HG03354 (cell line): ENCODE results near the gene GNPTAB.
"Not testable (repeated sequence)": the region's sequence is repeated elsewhere in the genome, so short reads cannot be mapped to it uniquely, and the experiment has no call there.

Source experiments
- ATAC-seq: cut with Tn5 transposase; IDR thresholded peaks from one replicate; pipeline ENCODE4 v1.9.1; 2021; ENCODE audit warnings: mild to moderate bottlenecking; ENCODE audit not compliant: unreplicated experiment, poor library complexity, severe bottlenecking

The GNPTAB gene

DNA sequence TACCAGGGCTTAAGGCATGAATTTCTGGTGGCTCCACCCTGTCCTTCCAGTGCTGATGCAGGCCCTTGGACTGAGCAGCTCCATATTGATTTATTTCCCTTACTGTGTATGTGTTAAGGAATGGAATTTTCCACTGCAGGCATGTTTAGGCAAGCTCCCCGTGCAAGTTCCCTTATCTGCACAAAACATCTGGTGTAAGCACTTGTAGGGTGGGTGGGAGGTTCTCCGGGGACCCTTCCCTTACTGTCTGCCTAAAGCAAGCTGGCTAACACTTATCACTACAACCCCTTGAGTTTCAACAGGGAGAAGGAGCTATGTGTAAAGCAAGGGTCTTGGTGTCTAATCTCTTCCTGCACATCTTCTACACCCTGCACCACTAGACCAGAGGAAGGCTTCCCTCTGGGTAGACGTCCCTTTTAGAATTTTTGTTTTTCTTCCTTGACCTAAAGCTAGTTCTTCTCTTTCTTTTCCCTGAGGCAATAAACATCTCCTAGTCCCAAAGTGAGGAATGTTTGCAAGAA, 24.7 kb upstream of the GNPTAB start:
- ATAC-seq: no peak

DNA sequence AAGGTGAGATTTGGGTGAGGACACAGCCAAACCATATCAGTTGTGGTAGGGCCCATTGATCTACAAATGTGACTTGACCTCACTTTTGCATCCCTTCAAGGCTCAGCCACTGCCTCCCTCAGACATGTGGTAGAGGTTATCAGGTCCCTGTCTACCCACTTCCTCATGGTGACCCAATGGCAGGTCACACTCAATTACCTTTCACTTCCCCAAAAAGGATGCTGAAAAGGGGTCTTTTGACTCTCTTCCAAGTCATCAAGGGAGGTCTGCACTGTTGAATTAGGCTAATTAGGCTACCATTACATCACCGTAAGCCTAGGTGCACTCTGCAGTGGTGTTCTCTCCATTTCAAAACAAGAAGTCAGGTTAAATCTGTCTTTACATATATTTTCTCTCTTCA, 24.0 kb upstream of the GNPTAB start:
- ATAC-seq: peak; percentile 64

DNA sequence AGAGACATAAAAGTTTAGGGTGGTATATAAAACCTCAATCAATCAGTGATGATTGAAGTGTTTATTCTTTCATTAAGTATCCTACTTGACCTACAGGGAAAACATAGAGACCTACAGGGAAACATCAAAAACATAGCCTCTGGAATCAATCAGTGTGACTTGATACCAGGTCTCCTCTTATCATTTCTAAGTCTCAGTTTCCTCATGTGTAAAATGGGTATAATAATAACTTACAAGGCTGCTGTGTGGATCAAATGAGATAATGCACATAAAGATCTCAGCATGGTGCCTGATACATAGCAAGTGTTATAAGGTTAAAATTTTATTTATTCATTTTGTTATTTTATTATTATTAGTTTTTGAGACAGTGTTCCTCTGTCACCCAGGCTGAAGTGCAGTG, 22.2 kb upstream of the GNPTAB start:
- no peak for ATAC-seq

DNA sequence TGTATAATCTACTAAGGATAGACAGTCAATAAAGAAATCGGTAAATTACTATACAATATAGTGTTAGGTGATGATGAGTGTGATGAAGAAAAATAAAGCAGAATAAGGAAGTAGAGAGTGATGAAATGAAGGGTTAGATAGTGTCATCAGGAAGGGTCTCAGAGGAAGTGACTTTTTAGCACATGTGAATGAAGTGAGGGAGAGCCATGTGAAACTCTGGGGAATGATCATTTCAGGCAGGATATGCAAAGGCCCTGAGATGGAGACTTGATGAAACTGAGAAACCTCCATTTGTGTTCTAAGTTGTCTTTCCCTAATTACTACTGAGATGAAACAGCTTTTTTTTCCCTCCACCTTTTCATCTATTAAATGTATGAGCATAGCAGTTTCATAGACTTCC, 19.4 kb upstream of the GNPTAB start:
- ATAC-seq: no peak

DNA sequence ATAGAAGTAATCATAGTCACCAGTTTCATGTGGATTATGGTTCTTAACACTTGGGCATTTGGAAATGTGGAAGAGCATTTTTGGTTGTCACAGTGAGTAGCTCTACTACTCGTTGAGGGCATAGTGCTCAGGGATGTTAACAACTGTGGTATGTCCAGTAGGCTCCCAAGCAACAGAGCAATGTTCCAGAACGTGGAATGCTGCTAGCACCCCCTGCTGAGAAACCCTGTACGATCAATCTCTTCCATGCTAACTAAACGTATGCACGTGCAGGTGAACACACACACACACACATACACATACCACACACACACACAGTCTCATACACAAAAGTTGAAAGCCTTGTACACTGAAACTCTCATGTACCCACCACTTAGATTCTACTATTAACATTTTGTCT, 16.6 kb upstream of the GNPTAB start:
- ATAC-seq: no peak

DNA sequence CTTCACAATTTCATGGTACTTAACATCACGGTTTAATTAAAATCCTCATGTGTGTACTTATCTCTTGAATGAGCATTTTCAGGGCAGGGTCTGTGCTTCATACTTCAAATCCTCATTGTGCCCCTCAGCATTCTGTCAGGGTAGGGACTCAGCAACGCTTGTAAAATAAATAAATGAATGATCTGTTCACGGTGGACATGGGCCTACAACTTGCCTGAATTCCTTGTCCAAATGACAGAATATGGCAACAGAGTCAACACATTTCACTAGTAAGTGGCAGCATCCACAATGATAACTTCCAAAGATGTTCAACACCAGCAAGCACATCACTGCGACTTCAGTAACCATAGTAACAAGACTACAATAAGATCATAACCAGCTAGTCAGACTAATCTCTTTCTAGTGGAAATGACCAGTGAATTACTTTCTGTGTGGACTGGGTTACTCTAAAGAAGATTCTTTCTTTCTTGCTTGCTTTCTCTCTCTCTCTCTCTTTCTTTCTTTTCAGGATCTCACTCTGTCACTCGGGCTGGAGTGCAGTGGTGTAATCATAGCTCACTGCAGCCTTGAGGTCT, 14.5 kb upstream of the GNPTAB start:
- ATAC-seq: no peak

DNA sequence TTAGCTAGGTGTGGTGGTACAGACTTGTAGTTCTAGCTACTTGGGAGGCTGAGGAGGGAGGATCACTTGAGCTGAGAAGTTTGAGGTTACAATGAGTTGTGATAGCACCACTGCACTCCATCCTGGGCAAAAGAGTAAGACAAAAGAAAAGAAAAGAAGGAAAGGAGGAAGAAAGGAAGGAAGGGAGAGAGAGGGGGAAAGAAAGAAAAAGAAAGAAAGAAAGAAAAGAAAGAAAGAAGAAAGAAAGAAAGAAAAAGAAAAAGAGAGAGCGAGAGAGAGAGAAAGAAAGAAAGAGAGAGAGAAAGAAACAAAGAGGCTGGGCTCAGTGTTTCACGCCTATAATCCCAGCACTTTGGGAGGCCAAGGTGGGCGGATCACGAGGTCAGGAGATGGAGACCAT, 10.3 kb upstream of the GNPTAB start:
- ATAC-seq: no peak

DNA sequence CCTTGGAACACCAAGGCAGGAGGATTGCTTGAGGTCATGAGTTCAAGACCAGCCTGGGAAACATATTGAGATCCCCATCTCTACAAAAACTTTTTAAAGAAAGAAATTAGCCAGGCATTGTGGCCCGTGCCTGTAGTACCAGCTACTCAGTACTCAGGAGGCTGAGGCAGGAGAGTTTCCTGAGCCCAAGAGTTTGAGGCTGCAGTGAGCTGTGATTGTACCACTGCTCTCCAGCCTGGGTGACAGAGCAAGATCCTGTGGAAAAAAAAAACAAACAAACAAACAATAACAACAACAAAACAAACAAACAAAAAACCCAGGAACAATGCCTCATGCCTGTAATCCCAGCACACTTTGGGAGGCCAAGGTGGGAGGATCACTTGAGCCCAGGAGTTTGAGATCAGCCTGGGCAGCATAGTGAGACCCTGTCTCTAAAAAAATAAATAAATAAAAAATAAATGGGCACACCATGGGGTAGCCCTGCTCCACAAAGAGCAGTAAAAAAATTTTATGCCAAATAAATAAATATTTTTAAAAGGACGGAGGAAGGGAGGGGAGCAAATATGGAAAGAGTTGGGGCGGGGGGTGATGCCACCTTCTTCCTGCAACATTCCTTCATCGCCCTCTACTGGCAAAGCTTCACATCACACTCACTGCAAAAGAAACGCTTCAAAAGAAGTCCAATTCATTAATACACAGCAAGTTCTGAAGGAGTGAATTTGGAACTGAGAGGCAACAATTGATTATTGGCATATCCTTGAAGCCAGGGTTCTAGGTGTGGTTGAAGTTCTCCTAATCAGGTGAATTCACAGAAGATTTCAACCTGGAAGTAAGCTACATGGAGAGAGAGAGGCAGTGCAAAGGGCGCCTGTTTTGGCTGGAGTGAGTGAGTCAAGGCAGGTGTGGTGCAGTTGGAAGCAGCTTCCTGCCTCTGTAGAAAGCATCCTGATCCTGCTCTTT, 8.8 kb upstream of the GNPTAB start:
- ATAC-seq: peak; percentile 61

DNA sequence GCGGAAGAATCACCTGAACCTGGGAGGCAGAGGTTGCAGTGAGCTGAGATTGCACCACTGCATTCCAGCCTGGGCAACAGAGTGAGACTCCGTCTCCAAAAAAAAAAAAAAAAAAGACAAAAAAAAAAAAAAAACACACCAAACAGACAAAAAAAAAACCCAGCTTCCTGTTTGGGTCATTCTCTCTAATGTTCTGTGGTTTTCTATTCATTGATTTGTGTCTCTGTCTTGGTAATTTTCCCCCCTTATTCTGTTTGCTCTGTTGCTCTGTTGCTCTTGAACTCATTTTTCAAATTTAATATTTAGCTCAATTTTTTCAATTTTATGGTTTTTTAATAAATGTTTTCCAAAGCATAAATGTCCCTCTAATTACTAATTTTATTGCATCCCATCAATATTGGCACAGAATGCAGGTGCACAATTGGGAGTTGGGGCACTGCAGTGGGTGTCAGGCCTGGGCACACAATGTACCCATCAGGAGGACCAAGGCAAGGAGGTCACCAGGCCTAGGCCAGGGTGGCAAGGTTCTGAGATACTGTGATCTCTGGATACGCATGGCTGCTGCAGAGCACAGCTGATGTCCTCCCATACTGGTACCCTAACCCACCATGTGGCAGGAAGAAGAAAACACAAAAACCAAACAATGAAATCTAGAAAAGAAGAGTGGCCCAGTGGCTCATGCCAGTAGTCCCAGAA, 8.0 kb upstream of the GNPTAB start:
- ATAC-seq: peak; percentile 60

DNA sequence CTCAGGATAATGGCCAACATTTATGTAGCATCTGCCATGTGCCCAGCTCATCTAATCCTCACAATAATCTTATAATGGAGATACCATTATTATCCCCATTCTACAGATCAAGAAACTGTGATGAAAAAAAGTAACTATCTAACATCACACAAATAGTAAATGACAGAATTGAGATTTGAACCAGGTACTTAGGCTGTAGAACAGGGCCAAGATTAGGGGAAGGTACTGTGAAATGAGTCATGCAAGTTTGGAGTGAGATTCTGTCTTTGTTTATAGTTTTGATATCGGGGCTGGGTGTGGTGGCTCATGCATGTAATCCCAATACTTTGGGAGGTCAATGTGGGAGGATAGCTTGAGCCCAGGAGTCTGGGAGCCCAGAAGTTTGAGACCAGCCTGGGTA, 1.3 kb upstream of the GNPTAB start:
- ATAC-seq: no peak

DNA sequence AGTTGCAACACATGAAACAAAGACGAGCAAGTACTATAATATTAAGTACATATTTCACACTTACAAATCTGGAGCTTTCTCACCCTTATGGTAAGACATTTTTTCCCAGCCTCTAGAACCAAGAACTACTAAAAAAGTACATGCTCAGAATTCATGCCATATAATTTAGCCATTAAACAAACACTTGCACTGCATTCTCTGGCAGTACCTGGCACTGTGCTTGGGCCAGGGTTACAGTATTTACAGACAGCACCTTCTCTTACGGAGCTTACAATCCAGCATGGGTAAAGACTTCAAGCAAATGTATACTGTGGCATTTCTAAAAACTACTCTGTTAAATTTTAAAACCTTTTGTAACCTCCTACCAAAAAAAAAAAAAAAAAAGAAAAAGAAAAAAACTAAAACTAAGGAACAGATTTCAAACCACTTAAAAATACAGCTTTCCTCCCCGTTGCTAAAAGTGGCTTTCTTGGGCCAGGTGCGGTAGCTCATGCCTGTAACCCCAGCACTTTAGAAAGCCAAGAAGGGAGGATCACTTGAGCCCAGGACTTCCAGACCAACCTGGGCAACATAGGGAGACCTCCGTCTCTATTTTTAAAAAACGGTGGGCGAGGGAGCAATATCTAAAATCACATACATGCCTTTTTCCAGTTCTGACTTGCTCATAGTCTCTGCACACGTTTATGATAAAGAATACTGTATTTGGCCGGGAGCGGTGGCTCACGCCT, 956 bp downstream of the GNPTAB start:
- ATAC-seq: no peak

DNA sequence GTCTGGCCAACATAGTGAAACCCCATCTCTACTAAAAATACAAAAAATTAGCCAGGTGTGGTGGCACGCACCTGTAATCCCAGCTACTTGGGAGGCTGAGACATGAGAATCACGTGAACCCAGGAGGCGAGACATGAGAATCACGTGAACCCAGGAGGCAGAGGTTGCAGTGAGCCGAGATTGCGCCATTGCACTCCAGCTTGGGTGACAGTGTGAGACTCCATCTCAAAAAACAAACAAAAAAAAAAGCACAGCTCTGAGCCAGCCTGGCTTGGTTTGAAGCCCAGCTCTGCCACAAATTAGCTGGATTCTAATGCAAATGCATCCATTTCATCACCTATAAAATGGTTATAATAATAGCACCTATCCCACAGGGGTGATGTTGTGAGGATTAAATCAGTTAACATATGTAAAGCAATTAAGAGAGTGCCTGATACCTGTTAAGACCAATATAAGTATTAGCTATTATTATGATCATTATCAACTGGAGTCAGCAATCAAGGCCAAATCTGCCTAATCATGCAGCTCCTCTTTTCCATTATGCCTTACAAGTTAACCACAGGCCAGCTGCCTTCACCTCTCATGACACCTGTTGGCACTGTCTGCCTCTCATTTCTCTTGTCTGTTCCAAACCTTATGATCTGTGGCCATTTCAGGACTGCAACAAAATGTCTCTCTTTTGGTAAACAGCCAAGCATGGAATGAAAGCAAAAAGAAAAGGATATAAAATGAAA, 2.1 kb downstream of the GNPTAB start:
- ATAC-seq: no peak

DNA sequence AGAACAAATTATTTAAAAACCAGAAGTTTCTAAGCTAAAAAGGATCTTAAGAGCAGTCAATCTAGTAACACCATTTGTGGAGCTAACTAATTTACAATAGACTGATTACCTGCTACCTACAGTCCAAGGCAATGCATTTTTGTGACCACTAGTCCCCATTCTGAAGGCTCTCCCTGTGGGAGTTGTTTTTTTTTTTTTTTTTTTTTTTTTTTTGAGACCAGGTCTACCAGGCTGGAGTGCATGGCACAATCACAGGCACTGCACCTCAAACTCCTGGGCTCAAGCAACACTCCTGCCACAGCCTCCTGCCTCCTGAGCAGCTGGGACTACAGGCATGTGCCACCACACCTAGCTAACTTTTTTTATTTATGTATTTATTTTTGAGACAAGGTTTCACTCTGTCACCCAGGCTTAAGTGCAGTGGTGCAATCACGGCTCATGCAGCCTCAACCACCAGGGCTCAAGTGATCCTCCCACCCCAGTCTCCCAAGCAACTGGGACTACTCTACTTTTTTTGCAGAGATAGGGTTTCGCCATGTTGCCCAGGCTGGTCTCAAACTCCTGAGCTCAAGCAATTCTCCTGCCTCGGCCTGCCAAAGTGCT, 3.9 kb downstream of the GNPTAB start:
- ATAC-seq: no peak

DNA sequence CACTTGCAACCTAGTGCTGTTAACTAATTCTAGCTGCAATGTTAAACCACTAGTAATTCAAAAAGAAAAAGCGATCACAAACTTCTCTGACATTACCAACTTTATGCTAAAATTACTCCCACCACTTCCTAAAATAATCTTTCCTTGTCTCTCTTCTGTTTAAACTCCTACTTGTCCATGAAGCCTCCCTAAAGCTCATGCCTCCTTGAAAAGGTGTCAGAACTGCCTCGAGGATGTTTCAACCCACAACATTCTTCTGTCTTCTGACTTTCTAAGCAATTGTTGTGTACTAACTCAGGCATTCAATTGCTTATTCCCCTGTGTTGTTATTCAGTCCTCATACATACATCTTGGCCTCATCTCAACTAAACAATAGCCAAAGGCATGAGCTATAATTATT, 5.9 kb downstream of the GNPTAB start:
- no peak for ATAC-seq

DNA sequence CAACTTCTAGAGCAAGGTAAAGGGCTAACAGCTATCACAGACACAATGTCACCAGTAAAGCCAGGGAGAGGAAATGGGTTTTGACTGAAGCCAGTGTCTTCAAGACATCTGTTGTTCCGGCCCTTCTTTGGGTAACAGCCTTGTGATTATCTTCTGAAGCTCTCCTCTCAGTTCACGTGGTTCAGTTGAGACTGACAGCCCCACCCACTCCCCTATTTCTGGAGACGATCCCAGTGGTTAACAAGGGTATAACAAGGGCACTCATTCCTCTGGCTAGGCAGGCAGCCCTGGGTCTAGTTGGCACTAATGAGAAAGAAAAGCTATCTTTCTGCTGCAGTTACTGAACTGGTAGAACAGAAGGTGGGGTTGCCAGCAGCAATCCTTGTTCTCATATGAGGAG, 6.9 kb downstream of the GNPTAB start:
- ATAC-seq: peak; percentile 93

DNA sequence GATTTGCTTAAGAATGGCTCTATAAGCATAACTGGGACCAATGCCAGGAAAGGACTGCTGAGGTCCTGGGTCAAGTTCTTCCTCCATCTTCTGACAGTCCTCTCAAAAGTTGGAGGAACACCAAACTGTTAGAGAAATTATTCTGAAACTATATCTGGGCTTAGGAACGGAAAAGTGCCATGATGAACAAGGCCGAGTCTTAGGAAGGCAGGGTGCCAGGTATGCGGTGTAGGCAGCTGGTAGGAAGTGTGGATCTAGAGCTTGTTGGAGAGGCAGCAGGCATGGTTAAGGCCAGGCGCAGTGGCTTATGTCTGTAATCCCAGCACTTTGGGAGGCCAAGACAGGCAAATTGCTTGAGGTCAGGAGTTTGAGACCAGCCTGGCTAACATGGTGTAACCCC, 7.7 kb downstream of the GNPTAB start:
- ATAC-seq: no peak

DNA sequence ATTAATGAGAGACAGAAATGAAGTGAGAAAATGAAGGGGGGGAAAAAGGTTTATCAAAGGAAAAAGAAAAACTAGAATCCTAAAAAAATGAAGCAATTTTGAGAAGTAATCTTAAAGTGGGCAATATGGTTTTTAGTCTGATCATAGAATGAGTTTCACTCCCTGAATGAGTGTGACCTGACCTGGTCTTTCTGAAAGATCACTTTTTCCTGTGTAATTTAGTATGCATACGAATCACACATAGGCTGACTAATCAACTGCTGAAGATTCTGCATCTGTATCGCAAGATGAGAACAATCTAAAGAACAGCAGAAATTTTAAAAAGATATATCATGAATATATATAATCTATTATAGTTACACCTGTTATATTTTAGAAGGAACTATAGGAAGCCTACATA, 11.3 kb downstream of the GNPTAB start:
- peak; percentile 56 for ATAC-seq

DNA sequence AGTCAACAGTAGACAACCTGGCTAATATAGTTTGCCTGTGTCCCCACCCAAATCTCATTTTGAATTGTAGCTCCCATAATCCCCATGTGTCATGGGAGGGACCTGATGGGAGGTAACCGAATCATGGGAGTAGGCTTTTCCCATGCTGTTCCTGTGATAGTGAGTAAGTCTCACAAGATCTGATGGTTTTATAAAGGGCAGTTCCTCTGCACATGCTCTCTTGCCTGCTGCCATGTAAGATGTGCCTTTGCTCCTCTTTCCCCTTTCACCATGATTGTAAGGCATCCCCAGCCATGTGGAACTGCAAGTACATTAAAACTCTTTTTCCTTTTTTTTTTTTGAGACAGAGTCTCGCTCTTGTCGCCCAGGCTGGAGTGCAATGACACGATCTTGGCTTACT, 12.1 kb downstream of the GNPTAB start:
- not testable (repeated sequence) for ATAC-seq

DNA sequence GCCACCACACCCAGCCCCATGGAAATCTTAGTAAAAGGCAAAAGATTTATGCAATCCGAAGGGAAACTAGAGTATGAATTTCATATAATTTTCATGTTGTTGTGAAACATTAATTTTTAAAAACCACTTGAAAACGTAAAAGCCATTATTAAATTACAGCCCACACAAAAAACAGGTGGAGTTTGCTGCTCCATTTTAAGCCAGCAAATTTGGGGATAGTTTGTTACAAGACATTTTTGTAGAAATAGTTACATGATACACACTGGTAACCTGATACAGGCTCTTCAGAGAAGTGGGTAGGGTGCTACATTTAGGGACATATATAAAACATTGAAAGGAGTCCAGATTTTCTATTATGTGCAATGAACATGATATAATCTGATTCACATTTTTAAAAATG, 17.6 kb downstream of the GNPTAB start:
- ATAC-seq: no peak
